Neutrophil (primary cell): ENCODE data around the gene MLLT6.

Experiments
- H3K27ac ChIP-seq: fragments of 200-600 bp; sonication (generic); 2 replicates; pipeline ENCODE4 v1.5.1; 2016; ENCODE audit warnings: mild to moderate bottlenecking, moderate library complexity
- H3K27me3 ChIP-seq: fragments of 200-600 bp; sonication (generic); 2 replicates; pipeline ENCODE4 v1.6.0; 2016; ENCODE audit warnings: mild to moderate bottlenecking
- H3K36me3 ChIP-seq: fragments of 200-600 bp; sonication (generic); 2 replicates; pipeline ENCODE4 v1.5.1; 2017
- H3K4me1 ChIP-seq, 2 experiments: fragments of 200-600 bp in 1 of 2; sonication (generic) in 1 of 2; 1 replicate in 1 of 2; 2 replicates in 1 of 2; pipeline versions ENCODE4 v1.5.1 to v1.6.1; 2013 to 2016; ENCODE audit warnings: low read depth in 1 of 2, low read length in 1 of 2, mild to moderate bottlenecking in 1 of 2, moderate library complexity in 1 of 2; ENCODE audit not compliant: control insufficient read depth in 1 of 2, insufficient read depth in 1 of 2
- H3K4me3 ChIP-seq, 2 experiments: fragments of 200-600 bp in 1 of 2; sonication (generic) in 1 of 2; 1 replicate in 1 of 2; 2 replicates in 1 of 2; pipeline ENCODE4 v1.5.1; 2013 to 2016; ENCODE audit warnings: low read depth in 1 of 2, low read length in 1 of 2, mild to moderate bottlenecking in 1 of 2, moderate library complexity in 1 of 2
- H3K9me3 ChIP-seq: fragments of 200-600 bp; sonication (generic); 2 replicates; pipeline ENCODE4 v1.5.1; 2016
- TF ChIP-seq, protein P1 (sequence below): fragments of 200-600 bp; sonication (generic); IDR thresholded peaks from 2 replicates; pipeline ENCODE4 v1.5.1; 2016; ENCODE audit warnings: antibody characterized with exemption

Gene MLLT6

DNA sequence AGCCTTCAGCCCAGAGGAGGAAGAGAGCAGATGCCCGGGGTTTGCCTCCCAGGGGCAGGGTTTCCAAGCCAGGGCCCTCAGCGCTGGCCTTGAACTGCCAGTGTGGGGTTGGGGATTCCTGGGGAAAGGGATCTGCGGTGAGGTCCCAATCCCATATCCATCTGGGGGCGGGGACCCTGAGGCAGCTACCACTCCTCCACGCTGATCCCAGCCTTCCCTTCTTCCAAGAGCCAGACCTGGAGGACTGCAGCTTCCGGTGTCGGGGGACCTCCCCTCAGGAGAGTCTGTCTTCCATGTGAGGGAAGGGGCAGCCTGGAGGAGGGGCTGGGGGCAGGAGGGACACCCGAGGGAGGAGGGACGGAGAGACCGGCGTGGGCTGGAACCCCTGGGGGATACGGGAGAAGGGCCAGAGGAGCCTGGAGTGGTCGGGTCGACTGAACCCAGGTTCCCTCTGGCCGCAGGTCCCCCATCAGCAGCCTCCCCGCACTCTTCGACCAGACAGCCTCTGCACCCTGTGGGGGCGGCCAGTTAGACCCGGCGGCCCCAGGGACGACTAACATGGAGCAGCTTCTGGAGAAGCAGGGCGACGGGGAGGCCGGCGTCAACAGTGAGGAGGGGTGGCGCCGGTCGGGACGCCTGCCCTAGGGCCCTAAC, 14.3 kb downstream of the MLLT6 start:
- TF ChIP-seq, protein P1, sequence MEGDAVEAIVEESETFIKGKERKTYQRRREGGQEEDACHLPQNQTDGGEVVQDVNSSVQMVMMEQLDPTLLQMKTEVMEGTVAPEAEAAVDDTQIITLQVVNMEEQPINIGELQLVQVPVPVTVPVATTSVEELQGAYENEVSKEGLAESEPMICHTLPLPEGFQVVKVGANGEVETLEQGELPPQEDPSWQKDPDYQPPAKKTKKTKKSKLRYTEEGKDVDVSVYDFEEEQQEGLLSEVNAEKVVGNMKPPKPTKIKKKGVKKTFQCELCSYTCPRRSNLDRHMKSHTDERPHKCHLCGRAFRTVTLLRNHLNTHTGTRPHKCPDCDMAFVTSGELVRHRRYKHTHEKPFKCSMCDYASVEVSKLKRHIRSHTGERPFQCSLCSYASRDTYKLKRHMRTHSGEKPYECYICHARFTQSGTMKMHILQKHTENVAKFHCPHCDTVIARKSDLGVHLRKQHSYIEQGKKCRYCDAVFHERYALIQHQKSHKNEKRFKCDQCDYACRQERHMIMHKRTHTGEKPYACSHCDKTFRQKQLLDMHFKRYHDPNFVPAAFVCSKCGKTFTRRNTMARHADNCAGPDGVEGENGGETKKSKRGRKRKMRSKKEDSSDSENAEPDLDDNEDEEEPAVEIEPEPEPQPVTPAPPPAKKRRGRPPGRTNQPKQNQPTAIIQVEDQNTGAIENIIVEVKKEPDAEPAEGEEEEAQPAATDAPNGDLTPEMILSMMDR = no peak
- Histone ChIP-seq H3K4me3 (no peak overlapping the region), H3K27me3 (no peaks in the 10 kb centered on the region), H3K27ac (no peak overlapping the region), H3K36me3 (peaks cover 84% of the 10 kb centered on the region), H3K9me3 (no peaks in the 10 kb centered on the region), H3K4me1 (no peaks in the 10 kb centered on the region)

DNA sequence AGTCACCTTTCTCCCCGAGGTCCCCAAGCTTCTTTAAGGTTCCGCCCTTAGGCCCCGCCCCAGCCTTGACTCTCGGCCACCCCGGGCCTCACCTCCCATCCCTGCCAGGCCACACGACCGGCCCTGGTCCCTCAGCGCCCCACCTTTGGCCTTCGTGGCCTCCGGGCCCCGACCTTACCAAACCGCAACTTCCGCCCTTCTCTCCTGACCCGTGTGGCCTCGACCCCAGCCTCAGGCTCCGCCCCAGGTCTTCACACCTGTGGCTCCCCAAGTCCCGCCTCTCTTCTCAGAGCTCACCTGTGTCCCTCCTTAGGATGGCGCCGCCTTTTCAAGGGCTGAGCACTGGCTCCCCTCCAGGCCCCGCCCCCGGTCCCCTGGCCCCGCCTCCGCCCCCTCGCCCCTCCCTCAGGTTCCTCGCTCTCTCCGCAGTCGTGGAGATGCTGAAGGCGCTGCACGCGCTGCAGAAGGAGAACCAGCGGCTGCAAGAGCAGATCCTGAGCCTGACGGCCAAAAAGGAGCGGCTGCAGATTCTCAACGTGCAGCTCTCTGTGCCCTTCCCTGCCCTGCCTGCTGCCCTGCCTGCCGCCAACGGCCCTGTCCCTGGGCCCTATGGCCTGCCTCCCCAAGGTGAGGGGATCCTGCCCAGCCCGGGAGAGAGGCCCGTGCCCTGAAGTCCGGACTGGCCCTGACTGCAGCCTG, 15.0 kb downstream of the MLLT6 start:
- H3K36me3 ChIP-seq = peaks cover 86% of the 10 kb centered on the region
- H3K27ac ChIP-seq = no peak overlapping the region
- no peaks in the 10 kb centered on the region for H3K4me1 ChIP-seq
- H3K4me3 ChIP-seq = no peak overlapping the region
- no peaks in the 10 kb centered on the region for H3K27me3 ChIP-seq
- TF ChIP-seq, protein P1 = no peak
- H3K9me3 ChIP-seq = no peaks in the 10 kb centered on the region

DNA sequence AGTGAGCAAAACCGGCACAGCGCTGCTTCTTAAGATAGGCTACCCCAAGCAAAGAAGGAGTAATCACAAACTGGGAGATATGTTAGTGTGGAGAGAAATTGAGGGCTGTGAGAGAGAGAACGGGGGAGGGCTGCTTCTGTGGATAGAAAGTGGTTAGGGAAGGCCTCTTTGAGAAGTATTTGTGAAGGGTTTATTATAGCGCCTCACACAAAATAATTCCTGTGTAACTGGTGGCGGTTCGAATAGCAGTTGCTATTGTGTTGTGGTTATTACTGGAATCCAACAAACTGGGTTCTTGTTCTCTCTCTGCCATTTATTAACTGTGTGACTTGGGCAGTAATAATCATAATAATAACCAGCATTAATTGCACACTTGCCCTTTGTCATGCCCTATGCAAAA, 15.9 kb downstream of the MLLT6 start:
- Histone ChIP-seq H3K36me3 (peaks cover 81% of the 10 kb centered on the region), H3K27ac (no peak overlapping the region), H3K4me1 (no peaks in the 10 kb centered on the region), H3K4me3 (no peak overlapping the region), H3K27me3 (no peaks in the 10 kb centered on the region), H3K9me3 (no peaks in the 10 kb centered on the region)
- TF ChIP-seq, protein P1 = no peak

DNA sequence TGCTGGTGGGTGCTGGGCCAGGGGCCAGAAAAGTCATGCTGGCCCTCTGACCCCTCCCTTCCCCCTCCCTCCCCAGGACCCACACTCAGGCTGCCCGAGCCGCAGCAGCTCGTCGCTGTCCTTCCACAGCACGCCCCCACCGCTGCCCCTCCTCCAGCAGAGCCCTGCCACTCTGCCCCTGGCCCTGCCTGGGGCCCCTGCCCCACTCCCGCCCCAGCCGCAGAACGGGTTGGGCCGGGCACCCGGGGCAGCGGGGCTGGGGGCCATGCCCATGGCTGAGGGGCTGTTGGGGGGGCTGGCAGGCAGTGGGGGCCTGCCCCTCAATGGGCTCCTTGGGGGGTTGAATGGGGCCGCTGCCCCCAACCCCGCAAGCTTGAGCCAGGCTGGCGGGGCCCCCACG, 16.7 kb downstream of the MLLT6 start:
- no peaks in the 10 kb centered on the region for H3K4me1 ChIP-seq
- H3K27me3 ChIP-seq = no peaks in the 10 kb centered on the region
- peaks cover 73% of the 10 kb centered on the region for H3K36me3 ChIP-seq
- no peaks in the 10 kb centered on the region for H3K9me3 ChIP-seq
- H3K4me3 ChIP-seq = no peak overlapping the region
- TF ChIP-seq, protein P1 = no peak
- H3K27ac ChIP-seq = no peak overlapping the region

DNA sequence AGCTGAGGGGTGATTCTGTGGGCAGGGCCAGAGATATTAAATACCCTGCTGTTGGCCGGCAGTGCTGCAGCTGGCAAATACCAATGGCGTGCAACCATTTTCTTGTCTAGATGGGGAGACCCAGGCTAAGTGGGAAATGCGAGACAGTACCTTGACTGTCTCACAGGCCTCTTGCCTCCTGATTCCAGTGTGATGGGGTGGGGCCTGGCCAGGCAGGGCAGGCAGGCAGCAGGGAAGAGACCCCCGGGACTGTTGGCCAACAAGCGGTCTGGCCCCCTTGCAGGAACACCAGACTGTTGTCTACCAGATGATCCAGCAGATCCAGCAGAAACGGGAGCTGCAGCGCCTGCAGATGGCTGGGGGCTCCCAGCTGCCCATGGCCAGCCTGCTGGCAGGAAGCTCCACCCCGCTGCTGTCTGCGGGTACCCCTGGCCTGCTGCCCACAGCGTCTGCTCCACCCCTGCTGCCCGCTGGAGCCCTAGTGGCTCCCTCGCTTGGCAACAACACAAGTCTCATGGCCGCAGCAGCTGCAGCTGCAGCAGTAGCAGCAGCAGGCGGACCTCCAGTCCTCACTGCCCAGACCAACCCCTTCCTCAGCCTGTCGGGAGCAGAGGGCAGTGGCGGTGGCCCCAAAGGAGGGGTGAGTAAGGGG, 19.4 kb downstream of the MLLT6 start:
- no peak overlapping the region for H3K4me3 ChIP-seq
- no peaks in the 10 kb centered on the region for H3K27me3 ChIP-seq
- TF ChIP-seq, protein P1 = no peak
- no peak overlapping the region for H3K27ac ChIP-seq
- peaks cover 25% of the 10 kb centered on the region in 2 experiments for H3K4me1 ChIP-seq
- H3K9me3 ChIP-seq = no peaks in the 10 kb centered on the region
- peaks cover 48% of the 10 kb centered on the region for H3K36me3 ChIP-seq
